ENCODE measurements around the gene C1QTNF5. TPM values are rescaled to one million over a fixed set of nuclear protein-coding genes. Genes with fewer than 3 reads are reported as not detected.
A peak's percentile ranks its signal among the peaks of the same experiment; 100 is the strongest.

The C1QTNF5 gene
- polyA plus RNA-seq, 4 donors = 0.89 to 22.5 (median 11.8) TPM

DNA sequence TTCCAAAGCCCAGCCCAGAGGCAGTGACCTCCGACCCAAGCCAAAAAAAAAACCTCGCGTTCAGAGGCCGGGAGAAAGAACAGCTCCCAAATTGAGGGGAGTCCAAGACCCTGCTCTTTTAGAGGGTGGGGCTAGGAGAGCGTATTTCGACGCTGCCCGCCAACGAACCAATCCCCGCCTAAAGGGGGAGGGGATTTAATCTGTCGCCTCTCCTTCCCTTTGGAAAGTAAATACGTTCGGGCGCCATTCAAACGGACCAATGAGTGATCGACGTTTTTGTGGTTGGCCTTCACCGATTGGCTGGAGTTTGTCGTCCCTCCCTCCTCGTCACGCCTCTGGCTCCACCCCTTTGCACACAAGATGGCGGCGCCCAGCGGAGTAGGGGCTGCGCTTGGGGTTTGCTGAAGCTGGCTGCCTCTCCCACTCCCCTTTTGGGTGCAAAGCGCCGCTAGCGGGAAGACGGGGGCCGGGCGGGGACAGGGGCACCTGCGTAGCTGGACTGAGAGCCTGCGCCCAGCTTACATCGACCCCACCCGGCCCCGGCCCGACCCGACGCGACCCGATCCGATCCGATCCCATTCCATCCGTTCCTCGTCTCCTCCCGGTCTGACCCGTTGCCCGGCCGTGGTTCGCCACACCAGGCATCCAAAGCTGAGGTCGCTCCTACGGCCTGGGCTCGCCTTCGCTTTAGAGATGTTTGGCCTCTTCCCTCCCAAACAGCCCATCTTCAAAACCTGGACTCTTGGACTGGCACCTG, 6.3 kb downstream of the C1QTNF5 start, which contains the start of gene RNF26:
TSS of gene RNF26 (plus strand) at position 354 of the 757 bp plus-strand sequence. CDS start 596 bp downstream, outside the sequence.
- FAIRE-seq (peak; percentile 57), DNase-seq (peak; percentile 97 to 99)
- no peaks in the 10 kb centered on the region for H3K9me3 ChIP-seq (ENCODE audit: control insufficient read depth in 2 of 2, insufficient read depth in 1 of 2, low read depth in 1 of 2, low read length in 1 of 2)
- H3K27me3 ChIP-seq (ENCODE audit: control insufficient read depth in 3 of 3, insufficient read depth in 3 of 3, low read length in 3 of 3) = peaks cover 0 to 9% (median 0%) of the 10 kb centered on the region in 3 donors
- H3K4me3 ChIP-seq (ENCODE audit: low read depth in 1 of 3, low read length in 3 of 3) = peak within 1 kb of the TSS; percentile 77 to 93 (median 88)
- H3K27ac ChIP-seq (ENCODE audit: low read depth in 1 of 3, low read length in 2 of 3) = peak within 1 kb of the TSS; percentile 61 to 76 (median 68)
- H3K4me1 ChIP-seq (ENCODE audit: control insufficient read depth in 3 of 3, insufficient read depth in 2 of 3, low read depth in 1 of 3, low read length in 2 of 3) = peaks cover 3 to 33% (median 5%) of the 10 kb centered on the region in 3 donors
- peaks cover 0 to 27% (median 2%) of the 10 kb centered on the region in 3 donors for H3K36me3 ChIP-seq (ENCODE audit: control insufficient read depth in 3 of 3, insufficient read depth in 2 of 3, low read depth in 1 of 3, low read length in 3 of 3)
- WGBS, 3 donors = 0% methylated on average over 44 to 54 of the region's 54 CpGs

DNA sequence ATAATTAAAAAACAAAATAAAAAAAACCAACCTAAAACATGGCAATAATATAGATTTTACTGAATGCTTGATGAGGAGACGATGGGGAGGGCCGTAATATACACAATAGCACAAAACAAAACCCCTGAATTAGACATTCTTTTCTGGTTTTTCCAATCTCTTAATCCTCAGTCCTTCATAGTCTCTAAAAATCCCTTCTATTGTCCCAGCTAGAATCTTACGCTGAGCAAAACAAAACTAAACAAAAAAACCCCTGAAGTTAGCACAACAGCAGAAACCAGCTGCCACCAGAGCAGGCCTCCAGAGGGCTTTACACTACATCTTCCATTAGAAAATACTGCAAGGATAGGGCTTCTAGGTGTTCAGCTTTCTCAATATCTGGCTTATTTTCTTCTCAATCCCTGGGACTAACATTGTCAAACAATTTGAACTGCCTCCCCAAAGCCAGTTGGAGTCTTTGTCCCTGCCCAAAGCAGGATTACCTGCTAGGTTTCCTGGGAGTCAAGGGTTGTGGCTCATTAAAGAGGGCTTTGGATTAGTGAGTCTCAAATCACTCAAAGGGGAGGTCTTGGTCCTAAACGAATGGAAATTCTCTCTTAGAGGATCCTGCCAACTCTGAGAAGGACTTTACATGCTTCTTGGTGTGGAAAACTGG, 8.4 kb downstream of the C1QTNF5 start:
- WGBS, 3 donors = 69 to 85% (median 82%) methylated on average over 4 of the region's 4 CpGs
- no peak for FAIRE-seq
- Histone ChIP-seq H3K4me3 (ENCODE audit: low read depth in 1 of 3, low read length in 3 of 3) (no peak overlapping the region), H3K36me3 (ENCODE audit: control insufficient read depth in 3 of 3, insufficient read depth in 2 of 3, low read depth in 1 of 3, low read length in 3 of 3) (peaks cover 0 to 20% (median 2%) of the 10 kb centered on the region in 3 donors), H3K27me3 (ENCODE audit: control insufficient read depth in 3 of 3, insufficient read depth in 3 of 3, low read length in 3 of 3) (no peaks in the 10 kb centered on the region), H3K4me1 (ENCODE audit: control insufficient read depth in 3 of 3, insufficient read depth in 2 of 3, low read depth in 1 of 3, low read length in 2 of 3) (peaks cover 0 to 14% (median 5%) of the 10 kb centered on the region in 3 donors), H3K9me3 (ENCODE audit: control insufficient read depth in 2 of 2, insufficient read depth in 1 of 2, low read depth in 1 of 2, low read length in 1 of 2) (no peaks in the 10 kb centered on the region), H3K27ac (ENCODE audit: low read depth in 1 of 3, low read length in 2 of 3) (no peak overlapping the region)
- DNase-seq = no peak

DNA sequence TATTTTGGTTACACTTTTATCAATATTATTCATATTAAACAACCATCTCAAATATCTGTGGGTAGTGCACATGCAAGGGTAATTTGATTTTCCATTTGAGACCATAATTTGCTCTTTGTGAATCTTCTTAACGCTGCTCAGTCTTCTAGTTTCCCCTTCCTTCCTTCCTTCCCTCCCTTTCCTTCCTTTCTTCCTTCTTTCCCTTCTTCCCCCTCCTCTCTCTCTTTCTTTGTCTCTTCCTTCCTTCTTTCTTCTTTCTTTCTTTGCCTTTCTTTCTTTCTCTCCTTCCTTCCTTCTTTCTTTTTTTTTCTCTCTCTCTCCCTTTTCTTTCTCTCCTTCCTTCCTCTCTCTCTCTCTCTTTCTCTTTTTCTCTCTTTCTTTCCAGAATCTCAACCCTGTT, 10.4 kb downstream of the C1QTNF5 start:
- Histone ChIP-seq H3K36me3 (ENCODE audit: control insufficient read depth in 3 of 3, insufficient read depth in 2 of 3, low read depth in 1 of 3, low read length in 3 of 3) (peaks cover 0 to under 1% (median 0%) of the 10 kb centered on the region in 3 donors), H3K27me3 (ENCODE audit: control insufficient read depth in 3 of 3, insufficient read depth in 3 of 3, low read length in 3 of 3) (no peaks in the 10 kb centered on the region), H3K4me3 (ENCODE audit: low read depth in 1 of 3, low read length in 3 of 3) (no peak overlapping the region), H3K4me1 (ENCODE audit: control insufficient read depth in 3 of 3, insufficient read depth in 2 of 3, low read depth in 1 of 3, low read length in 2 of 3) (peaks cover 0 to 4% (median 4%) of the 10 kb centered on the region in 3 donors), H3K27ac (ENCODE audit: low read depth in 1 of 3, low read length in 2 of 3) (no peak overlapping the region), H3K9me3 (ENCODE audit: control insufficient read depth in 2 of 2, insufficient read depth in 1 of 2, low read depth in 1 of 2, low read length in 1 of 2) (no peaks in the 10 kb centered on the region)
- FAIRE-seq (no peak), DNase-seq (no peak)
- WGBS, 3 donors = 44 to 67% (median 65%) methylated on average over 1 of the region's 1 CpG

- no peak for FAIRE-seq
- 58 to 69% (median 59%) methylated on average over 2 of the region's 2 CpGs for WGBS, 3 donors
- Histone ChIP-seq H3K27me3 (ENCODE audit: control insufficient read depth in 3 of 3, insufficient read depth in 3 of 3, low read length in 3 of 3) (no peaks in the 10 kb centered on the region), H3K4me3 (ENCODE audit: low read depth in 1 of 3, low read length in 3 of 3) (no peak overlapping the region), H3K36me3 (ENCODE audit: control insufficient read depth in 3 of 3, insufficient read depth in 2 of 3, low read depth in 1 of 3, low read length in 3 of 3) (no peaks in the 10 kb centered on the region), H3K27ac (ENCODE audit: low read depth in 1 of 3, low read length in 2 of 3) (no peak overlapping the region), H3K9me3 (ENCODE audit: control insufficient read depth in 2 of 2, insufficient read depth in 1 of 2, low read depth in 1 of 2, low read length in 1 of 2) (no peaks in the 10 kb centered on the region), H3K4me1 (ENCODE audit: control insufficient read depth in 3 of 3, insufficient read depth in 2 of 3, low read depth in 1 of 3, low read length in 2 of 3) (no peaks in the 10 kb centered on the region)
- DNase-seq = no peak
Measured at GRCh38 chr11:119329320-119329719, 11.4 kb downstream of the C1QTNF5 start.

DNA sequence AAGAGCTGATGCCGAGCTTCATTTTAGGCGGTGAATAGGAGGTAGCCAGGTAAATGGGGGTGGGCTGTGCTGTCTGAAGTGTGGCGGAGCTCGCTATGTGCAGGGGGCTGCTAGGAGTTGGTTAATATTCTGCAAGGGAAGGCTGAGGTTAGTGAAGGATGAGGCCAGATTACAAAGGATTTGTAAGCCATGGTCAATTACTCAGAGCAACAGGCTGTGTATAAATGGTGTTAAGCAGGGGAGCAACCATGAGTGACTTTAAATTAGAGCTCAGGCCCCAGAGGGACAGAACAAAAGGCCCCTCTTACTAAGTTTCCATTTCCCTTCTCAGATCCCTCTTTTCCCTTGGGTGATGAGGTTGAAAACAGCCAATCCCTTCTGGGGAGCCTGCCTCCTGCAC, 16.5 kb downstream of the C1QTNF5 start:
- Histone ChIP-seq H3K36me3 (ENCODE audit: control insufficient read depth in 3 of 3, insufficient read depth in 2 of 3, low read depth in 1 of 3, low read length in 3 of 3) (no peaks in the 10 kb centered on the region), H3K27ac (ENCODE audit: low read depth in 1 of 3, low read length in 2 of 3) (no peak overlapping the region), H3K27me3 (ENCODE audit: control insufficient read depth in 3 of 3, insufficient read depth in 3 of 3, low read length in 3 of 3) (peaks cover 0 to 22% (median 0%) of the 10 kb centered on the region in 3 donors), H3K9me3 (ENCODE audit: control insufficient read depth in 2 of 2, insufficient read depth in 1 of 2, low read depth in 1 of 2, low read length in 1 of 2) (no peaks in the 10 kb centered on the region), H3K4me1 (ENCODE audit: control insufficient read depth in 3 of 3, insufficient read depth in 2 of 3, low read depth in 1 of 3, low read length in 2 of 3) (peaks cover 0 to 19% (median 0%) of the 10 kb centered on the region in 3 donors), H3K4me3 (ENCODE audit: low read depth in 1 of 3, low read length in 3 of 3) (no peak overlapping the region)
- FAIRE-seq = no peak
- DNase-seq = no peak
- WGBS, 3 donors = 60 to 71% (median 70%) methylated on average over 4 of the region's 4 CpGs

- peaks cover 0 to 25% (median 0%) of the 10 kb centered on the region in 3 donors for H3K4me1 ChIP-seq (ENCODE audit: control insufficient read depth in 3 of 3, insufficient read depth in 2 of 3, low read depth in 1 of 3, low read length in 2 of 3)
- no peak overlapping the region for H3K27ac ChIP-seq (ENCODE audit: low read depth in 1 of 3, low read length in 2 of 3)
- no peaks in the 10 kb centered on the region for H3K36me3 ChIP-seq (ENCODE audit: control insufficient read depth in 3 of 3, insufficient read depth in 2 of 3, low read depth in 1 of 3, low read length in 3 of 3)
- no peaks in the 10 kb centered on the region for H3K9me3 ChIP-seq (ENCODE audit: control insufficient read depth in 2 of 2, insufficient read depth in 1 of 2, low read depth in 1 of 2, low read length in 1 of 2)
- DNase-seq (peak; percentile 62 to 78), FAIRE-seq (no peak)
- H3K27me3 ChIP-seq (ENCODE audit: control insufficient read depth in 3 of 3, insufficient read depth in 3 of 3, low read length in 3 of 3) = peaks cover 0 to 28% (median 0%) of the 10 kb centered on the region in 3 donors
- H3K4me3 ChIP-seq (ENCODE audit: low read depth in 1 of 3, low read length in 3 of 3) = no peak overlapping the region
- WGBS, 3 donors = 17 to 19% (median 19%) methylated on average over 8 of the region's 8 CpGs
Measured at GRCh38 chr11:119323532-119324033, 17.1 kb downstream of the C1QTNF5 start.

GRCh38 chr11:119322921-119323531, 17.7 kb downstream of the C1QTNF5 start:
- Histone ChIP-seq H3K4me3 (ENCODE audit: low read depth in 1 of 3, low read length in 3 of 3) (no peak overlapping the region), H3K27ac (ENCODE audit: low read depth in 1 of 3, low read length in 2 of 3) (no peak overlapping the region), H3K36me3 (ENCODE audit: control insufficient read depth in 3 of 3, insufficient read depth in 2 of 3, low read depth in 1 of 3, low read length in 3 of 3) (no peaks in the 10 kb centered on the region), H3K27me3 (ENCODE audit: control insufficient read depth in 3 of 3, insufficient read depth in 3 of 3, low read length in 3 of 3) (peaks cover 0 to 32% (median 0%) of the 10 kb centered on the region in 3 donors), H3K4me1 (ENCODE audit: control insufficient read depth in 3 of 3, insufficient read depth in 2 of 3, low read depth in 1 of 3, low read length in 2 of 3) (peaks cover 0 to 28% (median 0%) of the 10 kb centered on the region in 3 donors), H3K9me3 (ENCODE audit: control insufficient read depth in 2 of 2, insufficient read depth in 1 of 2, low read depth in 1 of 2, low read length in 1 of 2) (no peaks in the 10 kb centered on the region)
- FAIRE-seq (no peak), DNase-seq (no peak)
- 82 to 88% (median 85%) methylated on average over 18 to 20 of the region's 20 CpGs for WGBS, 3 donors

DNA sequence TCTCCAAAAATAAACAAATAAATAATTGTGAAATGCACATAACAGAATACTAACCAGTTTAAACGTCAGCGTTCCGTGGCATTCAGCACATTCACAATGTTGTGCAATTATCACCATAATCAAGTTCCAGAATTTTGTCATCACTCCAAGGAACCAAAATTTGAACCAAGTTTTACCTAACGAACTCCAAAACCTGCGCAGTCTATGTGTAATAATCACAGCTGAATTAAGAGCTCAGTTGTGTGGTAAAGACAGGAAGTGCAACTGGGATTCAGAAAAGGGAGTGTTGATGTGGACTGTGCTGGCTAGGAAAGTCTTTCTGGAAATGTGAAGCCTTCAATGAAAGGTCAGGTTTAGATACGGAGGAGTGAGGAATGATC, 18.3 kb downstream of the C1QTNF5 start:
- H3K27ac ChIP-seq (ENCODE audit: low read depth in 1 of 3, low read length in 2 of 3) = peak overlapping the region in 1 of 3 donors; percentile 64
- H3K4me1 ChIP-seq (ENCODE audit: control insufficient read depth in 3 of 3, insufficient read depth in 2 of 3, low read depth in 1 of 3, low read length in 2 of 3) = peaks cover 0 to 35% (median 0%) of the 10 kb centered on the region in 3 donors
- H3K9me3 ChIP-seq (ENCODE audit: control insufficient read depth in 2 of 2, insufficient read depth in 1 of 2, low read depth in 1 of 2, low read length in 1 of 2) = no peaks in the 10 kb centered on the region
- H3K27me3 ChIP-seq (ENCODE audit: control insufficient read depth in 3 of 3, insufficient read depth in 3 of 3, low read length in 3 of 3) = peaks cover 0 to 39% (median 3%) of the 10 kb centered on the region in 3 donors
- no peaks in the 10 kb centered on the region for H3K36me3 ChIP-seq (ENCODE audit: control insufficient read depth in 3 of 3, insufficient read depth in 2 of 3, low read depth in 1 of 3, low read length in 3 of 3)
- DNase-seq = no peak
- no peak for FAIRE-seq
- 57 to 74% (median 64%) methylated on average over 6 of the region's 6 CpGs for WGBS, 3 donors
- no peak overlapping the region for H3K4me3 ChIP-seq (ENCODE audit: low read depth in 1 of 3, low read length in 3 of 3)

Measured in small intestine (tissue), 7 donors.